GM12878 (cell line): ENCODE data around the gene MANF. TPM values are rescaled to one million over a fixed set of nuclear protein-coding genes. Genes with fewer than 3 reads are reported as not detected.

Source experiments
- ATAC-seq: fragments of 200-7000 bp; cut with Tn5 transposase; 3 replicates; pipeline ENCODE4 v1.9.1; 2020; ENCODE audit warnings: mild to moderate bottlenecking, moderate library complexity
- Bru-seq: library from RNA; stranded (reverse); fragments of 400-500 nt; gene quantifications from one replicate; lab custom pipeline; 2021; lab: Mats Ljungman, UMichigan
- BruChase-seq, 2 experiments: library from RNA; stranded (reverse); fragments of 400-500 nt; gene quantifications; one replicate each; lab custom pipeline; 2021; lab: Mats Ljungman, UMichigan
- BruUV-seq: library from RNA; stranded (reverse); fragments of 400-500 nt; replicated peaks from 2 replicates; lab custom pipeline; 2021; lab: Mats Ljungman, UMichigan
- CTCF ChIA-PET: fragments of 300-600 bp; sonication (Branson Sonifier 250); formaldehyde crosslinking; extraction: SDS; loops from one replicate; lab custom pipeline; 2021; ENCODE audit warnings: inconsistent platforms; lab: Yijun Ruan, JAX
- POLR2A ChIA-PET: fragments of 350-600 bp; formaldehyde crosslinking; extraction: SDS; loops from one replicate; lab custom pipeline; 2021; ENCODE audit warnings: inconsistent platforms; lab: Charles Lee
- RAD21 ChIA-PET: fragments of 300-600 bp; sonication (Branson Sonifier 250); formaldehyde crosslinking; loops from one replicate; lab custom pipeline; 2023; ENCODE audit warnings: antibody characterized with exemption; ENCODE audit not compliant: unreplicated experiment; lab: Charles Lee
- SMC1A ChIA-PET: fragments of 300-600 bp; sonication (Branson Sonifier 250); formaldehyde crosslinking; loops from one replicate; lab custom pipeline; 2023; ENCODE audit not compliant: unreplicated experiment, uncharacterized antibody; lab: Charles Lee
- DNase-seq: peaks from one replicate; pipeline ENCODE4 v3.0.0-alpha.2; 2011; ENCODE audit warnings: low read depth, low spot score
- FAIRE-seq: peaks from 3 replicates; lab custom pipeline; 2011; peaks lifted over from hg19 to GRCh38; lab: Jason Lieb, UNC
- H2AFZ ChIP-seq: 2 replicates; pipeline ENCODE4 v1.6.0; 2011; ENCODE audit warnings: low read depth, low read length, control low read depth; ENCODE audit not compliant: control insufficient read depth
- H3K27ac ChIP-seq: 2 replicates; pipeline ENCODE4 v1.5.1; 2011; ENCODE audit warnings: control low read depth; ENCODE audit not compliant: control insufficient read depth, insufficient read depth
- H3K27me3 ChIP-seq, 2 experiments: replicated peaks in 1 of 2; 2 replicates each; pipeline versions ENCODE4 v1.6.0 to v1.6.1; 2011; ENCODE audit warnings: low read length in 1 of 2; ENCODE audit not compliant: control insufficient read depth in 2 of 2, insufficient read depth in 2 of 2
- H3K36me3 ChIP-seq, 2 experiments: 2 replicates each; pipeline ENCODE4 v1.5.1; 2011; ENCODE audit warnings: low read length in 1 of 2; ENCODE audit not compliant: control insufficient read depth in 2 of 2, insufficient read depth in 2 of 2
- H3K4me1 ChIP-seq: 2 replicates; pipeline ENCODE4 v1.6.1; 2011; ENCODE audit warnings: mild to moderate bottlenecking, low read length, moderate library complexity, mixed read lengths; ENCODE audit not compliant: control insufficient read depth, insufficient read depth
- H3K4me2 ChIP-seq: 2 replicates; pipeline ENCODE4 v1.6.0; 2011; ENCODE audit warnings: control low read depth; ENCODE audit not compliant: control insufficient read depth, insufficient read depth
- H3K4me3 ChIP-seq: fragments of 200-600 bp; sonication (generic); 2 replicates; pipeline ENCODE4 v1.5.1; 2016
- H3K79me2 ChIP-seq: 2 replicates; pipeline ENCODE4 v1.6.0; 2011; ENCODE audit warnings: low read length; ENCODE audit not compliant: control insufficient read depth, insufficient read depth
- H3K9ac ChIP-seq: 2 replicates; pipeline ENCODE4 v1.8.0; 2011; ENCODE audit warnings: low read length, control low read depth, mixed read lengths; ENCODE audit not compliant: control insufficient read depth, insufficient read depth
- H3K9me3 ChIP-seq: replicated peaks from 3 replicates; pipeline ENCODE4 v1.5.1; 2011; ENCODE audit warnings: mild to moderate bottlenecking, low read length; ENCODE audit not compliant: control insufficient read depth, insufficient read depth
- H4K20me1 ChIP-seq: 2 replicates; pipeline ENCODE4 v1.6.0; 2011; ENCODE audit not compliant: control insufficient read depth, insufficient read depth
- BACH1 ChIP-seq: fragments of 450-650 bp; IDR thresholded peaks from 2 replicates; pipeline ENCODE4 v1.6.1; 2017; ENCODE audit warnings: mild to moderate bottlenecking, borderline replicate concordance
- MEF2B ChIP-seq: fragments of 450-650 bp; IDR thresholded peaks from 2 replicates; pipeline ENCODE4 v1.6.1; 2018; ENCODE audit warnings: mild to moderate bottlenecking, moderate library complexity; ENCODE audit not compliant: partially characterized antibody, poor library complexity, severe bottlenecking
- MTA2 ChIP-seq: fragments of 450-650 bp; IDR thresholded peaks from 2 replicates; pipeline ENCODE4 v1.6.1; 2016; ENCODE audit warnings: low read depth, mild to moderate bottlenecking, moderate library complexity
- MTA3 ChIP-seq: IDR thresholded peaks from 2 replicates; pipeline ENCODE4 v1.6.1; 2012; ENCODE audit warnings: low read length, inconsistent platforms, borderline replicate concordance
- MYC ChIP-seq: IDR thresholded peaks from 2 replicates; pipeline ENCODE4 v1.6.1; 2011; ENCODE audit warnings: mild to moderate bottlenecking, low read length, moderate library complexity, inconsistent platforms; ENCODE audit not compliant: insufficient read depth, insufficient replicate concordance, insufficient read length, severe bottlenecking
- NBN ChIP-seq: fragments of 450-650 bp; IDR thresholded peaks from 2 replicates; pipeline ENCODE4 v1.6.1; 2016
- PAX5 ChIP-seq: IDR thresholded peaks from 2 replicates; pipeline ENCODE4 v1.6.1; 2011; ENCODE audit warnings: low read depth, low read length, borderline replicate concordance
- POLR2A ChIP-seq: IDR thresholded peaks from 2 replicates; pipeline ENCODE4 v1.6.1; 2011; ENCODE audit warnings: low read depth, mild to moderate bottlenecking, low read length
- RAD21 ChIP-seq: IDR thresholded peaks from 2 replicates; pipeline ENCODE4 v1.6.1; 2011; ENCODE audit warnings: mild to moderate bottlenecking, low read depth, low read length, moderate library complexity; ENCODE audit not compliant: insufficient read depth
- SMARCA5 ChIP-seq: fragments of 450-650 bp; IDR thresholded peaks from 2 replicates; pipeline ENCODE4 v1.6.1; 2017; ENCODE audit warnings: mild to moderate bottlenecking
- STAT1 ChIP-seq: fragments of 450-650 bp; conservative IDR thresholded peaks from 2 replicates; pipeline ENCODE4 v1.6.1; 2014; ENCODE audit warnings: antibody characterized with exemption, mild to moderate bottlenecking
- SUZ12 ChIP-seq: fragments of 200-600 bp; sonication (generic); IDR thresholded peaks from one replicate; pipeline ENCODE4 v1.6.1; 2018; ENCODE audit warnings: antibody characterized with exemption, mild to moderate bottlenecking; ENCODE audit not compliant: unreplicated experiment
- WGBS: methylation state at CpG from one replicate; pipeline ENCODE4 v1.1.6; 2016; ENCODE audit warnings: low lambda C conversion rate; ENCODE audit not compliant: insufficient replicate concordance, insufficient coverage; ENCODE audit errors: missing lambda C conversion rate; 5-methylcytosine and 5-hydroxymethylcytosine counted together
- in situ Hi-C: fragments of 300-500 bp; cut with MboI; formaldehyde crosslinking; loops from 9 replicates; pipeline ENCODE4 v1.14.3; 2018; ENCODE audit warnings: mixed read lengths
- intact Hi-C: fragments of 100-400 bp; cut with micrococcal nuclease; formaldehyde crosslinking; loops from one replicate; pipeline ENCODE4 v1.14.2; 2022; ENCODE audit not compliant: unreplicated experiment
- long read RNA-seq, 2 experiments: library from polyadenylated mRNA; unstranded; transcript quantifications; one replicate each; pipeline ENCODE4 v2.0.0, GENCODE V29; 2019 to 2020
- polyA minus RNA-seq, 3 experiments: library from RNA; depleted of rRNA, polyadenylated mRNA; stranded (reverse); fragments of >200 nt; gene quantifications; 2 replicates each; pipeline ENCODE4 v1.2.3, GENCODE V29; 2011
- polyA plus RNA-seq, 11 experiments: library from polyadenylated mRNA; depleted of rRNA in 4 of 11; unstranded in 6 of 11; stranded (reverse) in 5 of 11; fragments of >200 nt; fragmentation: Nextera tagmentation in 4 of 11; fragmentation: Illumina TruSeq in 1 of 11; extraction: Ambion mirVana in 4 of 11; extraction: Trizol in 1 of 11; gene quantifications; 1 replicate in 1 of 11; 2 replicates in 10 of 11; pipeline versions ENCODE4 v1.2.1 to v1.2.3, GENCODE V29; 2011 to 2016; ENCODE audit warnings: inconsistent platforms in 2 of 11, missing spikeins in 2 of 11, low read depth in 1 of 11
- total RNA-seq, 4 experiments: library from RNA; depleted of rRNA in 3 of 4; stranded (reverse); fragments of >200 nt in 3 of 4; fragmentation: Illumina TruSeq in 1 of 4; extraction: Trizol in 1 of 4; gene quantifications; 2 replicates each; pipeline versions ENCODE4 v1.2.1 to v1.2.3, GENCODE V29; 2013 to 2021
- TF ChIP-seq, protein P1 (sequence below): fragments of 450-650 bp; formaldehyde crosslinking; IDR thresholded peaks from 2 replicates; pipeline ENCODE4 v1.4.0; 2020; ENCODE audit warnings: mild to moderate bottlenecking, moderate library complexity
- TF ChIP-seq, protein P2 (sequence below): IDR thresholded peaks from 2 replicates; pipeline ENCODE4 v1.6.1; 2011; ENCODE audit warnings: low read depth, mild to moderate bottlenecking, low read length, moderate library complexity, borderline replicate concordance; ENCODE audit errors: extremely low read depth

The MANF gene
- total RNA-seq (2013; cell fraction: nucleolus; rRNA removed) = 15.9 and 16.2 TPM in 2 replicates
- 73.4 and 81.6 TPM in 2 replicates for total RNA-seq (2014; rRNA removed)
- total RNA-seq (2014; rRNA removed; fragmentation: Illumina TruSeq; extraction: Trizol) = 84.6 and 100 TPM in 2 replicates
- 79.7 and 81.5 TPM in 2 replicates for total RNA-seq (2021)
- 50.6 TPM for polyA plus RNA-seq (2011; ENCODE audit: low read depth)
- polyA plus RNA-seq (2011; rRNA removed) = 65.7 and 85.1 TPM in 2 replicates
- 37.5 and 55.0 TPM in 2 replicates for polyA plus RNA-seq (2011; cell fraction: cytosol; rRNA removed)
- polyA plus RNA-seq (2011; cell fraction: nucleus; rRNA removed) = 18.1 and 19.3 TPM in 2 replicates
- 109 TPM in 2 replicates for polyA plus RNA-seq (2012)
- 120 and 125 TPM in 2 replicates for polyA plus RNA-seq (2014; fragmentation: Illumina TruSeq; extraction: Trizol)
- 10 to 100 TPM; 22.0 to 68.0 TPM for polyA plus RNA-seq (2014; fragmentation: Nextera tagmentation; extraction: Ambion mirVana)
- 84.3 and 88.6 TPM in 2 replicates for polyA plus RNA-seq (2014; rRNA removed)
- polyA plus RNA-seq (2016; fragmentation: Nextera tagmentation; extraction: Ambion mirVana) = 100 to 1,000 TPM in 1 of 2 experiments, 10 to 100 TPM in 1; 95.1 to 103 TPM
- 13.5 and 13.7 TPM in 2 replicates for polyA minus RNA-seq (2011; rRNA and poly(A)+ RNA removed)
- 12.0 and 16.9 TPM in 2 replicates for polyA minus RNA-seq (2011; cell fraction: cytosol; rRNA and poly(A)+ RNA removed)
- polyA minus RNA-seq (2011; cell fraction: nucleus; rRNA and poly(A)+ RNA removed) = 5.6 and 11.7 TPM in 2 replicates
- Bru-seq, nascent RNA = percentile 88 among the genes with signal in this experiment
- percentile 93 among the genes with signal in this experiment for BruChase-seq, experiment 1, labeled RNA remaining after a 6-hour chase
- BruChase-seq, experiment 2, labeled RNA remaining after a 2-hour chase = percentile 92 among the genes with signal in this experiment
- long read RNA-seq, experiment 1, transcript MANF-204 (4 exons, 1,153 nt) = major isoform, 15 of 17 reads
- long read RNA-seq, experiment 1, partial matches to known transcripts = 1 of 17 reads
- long read RNA-seq, experiment 1, other reads (novel, unspliced or antisense) = 0 of 17 reads
- long read RNA-seq, experiment 2, transcript MANF-204 (4 exons, 1,153 nt) = major isoform, 16 of 23 reads
- long read RNA-seq, experiment 2, partial matches to known transcripts = 0 of 23 reads
- long read RNA-seq, experiment 2, other reads (novel, unspliced or antisense) = 2 of 23 reads

DNA sequence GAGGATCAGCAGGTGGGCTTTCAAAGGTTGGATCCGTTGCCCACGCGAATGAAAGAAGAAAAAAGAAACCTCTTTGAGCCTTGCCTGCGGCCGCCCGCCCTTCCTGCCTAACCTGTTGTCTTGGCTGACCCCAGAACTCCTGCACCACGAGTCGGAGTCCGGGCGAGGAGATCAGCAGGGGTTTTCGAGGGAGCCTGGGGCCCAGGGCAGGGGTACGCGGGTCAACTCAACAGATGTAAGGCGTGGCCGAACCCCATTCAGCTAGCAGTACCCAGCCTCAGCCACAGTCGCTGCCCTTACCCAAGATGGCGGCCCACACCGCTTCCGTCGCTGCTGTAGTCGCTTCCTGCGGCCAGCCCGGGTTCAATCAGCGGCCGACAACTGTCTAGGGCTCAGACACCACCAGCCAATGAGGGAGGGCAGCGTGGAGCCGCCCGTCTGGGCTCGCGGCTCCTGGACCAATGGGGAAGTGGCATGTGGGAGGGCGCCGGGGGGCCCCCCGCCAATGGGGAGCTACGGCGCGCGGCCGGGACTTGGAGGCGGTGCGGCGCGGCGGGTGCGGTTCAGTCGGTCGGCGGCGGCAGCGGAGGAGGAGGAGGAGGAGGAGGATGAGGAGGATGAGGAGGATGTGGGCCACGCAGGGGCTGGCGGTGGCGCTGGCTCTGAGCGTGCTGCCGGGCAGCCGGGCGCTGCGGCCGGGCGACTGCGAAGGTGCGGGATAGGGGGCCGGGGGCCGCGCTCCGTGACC, at the start of gene MANF:
TSS of gene MANF (plus strand) at position 566 of the 748 bp plus-strand sequence. CDS start at position 618, 52 bp downstream.
- H3K4me3 ChIP-seq = peak within 1 kb of the TSS; percentile 96
- H3K79me2 ChIP-seq = peaks cover 51% of the 10 kb centered on the region
- peaks cover 6 to 16% of the 10 kb centered on the region in 2 experiments for H3K36me3 ChIP-seq
- SMC1A ChIA-PET = no interaction called here
- CTCF ChIA-PET = interaction anchor here (1.0 to 2.5 kb wide), 11 partner anchors 13 to 769 kb away, joined by 3 to 17 read pairs (median 5); partner anchors contain the start of genes DCAF1, MAPKAPK3, RAD54L2 and TEX264
- H3K27ac ChIP-seq = peak within 1 kb of the TSS; percentile 86
- ATAC-seq = peak; percentile 97
- peak within 1 kb of the TSS; percentile 96 for H3K4me2 ChIP-seq
- no peaks in the 10 kb centered on the region for H3K27me3 ChIP-seq
- H2AFZ ChIP-seq = peak within 1 kb of the TSS; percentile 88
- RAD21 ChIA-PET = interaction anchor here (0.8 to 1.9 kb wide), 8 partner anchors 13 to 769 kb away, joined by 3 to 14 read pairs (median 3); partner anchors contain the start of genes DCAF1 and MAPKAPK3
- no TSS peak for BruUV-seq
- 0 out of 2 replicates have a peak, but pooled peaks cover 4% of the 10 kb centered on the region for H4K20me1 ChIP-seq
- H3K4me1 ChIP-seq = peaks cover 16% of the 10 kb centered on the region
- under 1% methylated on average over 52 of the region's 65 CpGs for WGBS
- peak; percentile 99 for FAIRE-seq
- in situ Hi-C loops (loop anchor here (5.0 to 10.0 kb wide), 2 partner anchors 297 to 1030 kb away; partner anchors contain the start of genes CYB561D2, NPRL2 and TMEM115), intact Hi-C loops (loop anchor here (2.0 to 5.0 kb wide), 3 partner anchors 287 to 818 kb away; partner anchors contain the start of genes C3orf18, HEMK1, MAPKAPK3 and TEX264)
- peak within 1 kb of the TSS; percentile 95 for H3K9ac ChIP-seq
- H3K9me3 ChIP-seq = no peaks in the 10 kb centered on the region
- POLR2A ChIA-PET = interaction anchor here (0.6 to 3.6 kb wide), 10 partner anchors 44 to 815 kb away, joined by 3 to 26 read pairs (median 4); partner anchors contain the start of genes DCAF1, HEMK1 and TEX264
- DNase-seq = peak; percentile 93
- TF ChIP-seq SUZ12 (no peak), MTA2 (no peak), MYC (no peak), SMARCA5 (0 out of 2 replicates have a peak, but pooled peaks have one; percentile 37), MEF2B (no peak), POLR2A (peak; percentile 98), RAD21 (no peak), NBN (0 out of 2 replicates have a peak, but pooled peaks have one; percentile 53), STAT1 (peak; percentile 76; the same call in 1 of the 2 replicates), PAX5 (no peak), BACH1 (peak; percentile 68; the same call in 1 of the 2 replicates), MTA3 (no peak)
- TF ChIP-seq, protein P1, sequence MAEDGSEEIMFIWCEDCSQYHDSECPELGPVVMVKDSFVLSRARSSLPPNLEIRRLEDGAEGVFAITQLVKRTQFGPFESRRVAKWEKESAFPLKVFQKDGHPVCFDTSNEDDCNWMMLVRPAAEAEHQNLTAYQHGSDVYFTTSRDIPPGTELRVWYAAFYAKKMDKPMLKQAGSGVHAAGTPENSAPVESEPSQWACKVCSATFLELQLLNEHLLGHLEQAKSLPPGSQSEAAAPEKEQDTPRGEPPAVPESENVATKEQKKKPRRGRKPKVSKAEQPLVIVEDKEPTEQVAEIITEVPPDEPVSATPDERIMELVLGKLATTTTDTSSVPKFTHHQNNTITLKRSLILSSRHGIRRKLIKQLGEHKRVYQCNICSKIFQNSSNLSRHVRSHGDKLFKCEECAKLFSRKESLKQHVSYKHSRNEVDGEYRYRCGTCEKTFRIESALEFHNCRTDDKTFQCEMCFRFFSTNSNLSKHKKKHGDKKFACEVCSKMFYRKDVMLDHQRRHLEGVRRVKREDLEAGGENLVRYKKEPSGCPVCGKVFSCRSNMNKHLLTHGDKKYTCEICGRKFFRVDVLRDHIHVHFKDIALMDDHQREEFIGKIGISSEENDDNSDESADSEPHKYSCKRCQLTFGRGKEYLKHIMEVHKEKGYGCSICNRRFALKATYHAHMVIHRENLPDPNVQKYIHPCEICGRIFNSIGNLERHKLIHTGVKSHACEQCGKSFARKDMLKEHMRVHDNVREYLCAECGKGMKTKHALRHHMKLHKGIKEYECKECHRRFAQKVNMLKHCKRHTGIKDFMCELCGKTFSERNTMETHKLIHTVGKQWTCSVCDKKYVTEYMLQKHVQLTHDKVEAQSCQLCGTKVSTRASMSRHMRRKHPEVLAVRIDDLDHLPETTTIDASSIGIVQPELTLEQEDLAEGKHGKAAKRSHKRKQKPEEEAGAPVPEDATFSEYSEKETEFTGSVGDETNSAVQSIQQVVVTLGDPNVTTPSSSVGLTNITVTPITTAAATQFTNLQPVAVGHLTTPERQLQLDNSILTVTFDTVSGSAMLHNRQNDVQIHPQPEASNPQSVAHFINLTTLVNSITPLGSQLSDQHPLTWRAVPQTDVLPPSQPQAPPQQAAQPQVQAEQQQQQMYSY = no peak
- TF ChIP-seq, protein P2, sequence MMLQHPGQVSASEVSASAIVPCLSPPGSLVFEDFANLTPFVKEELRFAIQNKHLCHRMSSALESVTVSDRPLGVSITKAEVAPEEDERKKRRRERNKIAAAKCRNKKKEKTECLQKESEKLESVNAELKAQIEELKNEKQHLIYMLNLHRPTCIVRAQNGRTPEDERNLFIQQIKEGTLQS = no peak
